HG02623 (cell line): ENCODE results near the gene CPNE4.
"Not testable (repeated sequence)": the region's sequence is repeated elsewhere in the genome, so short reads cannot be mapped to it uniquely, and the experiment has no call there.

Experiments
- ATAC-seq: cut with Tn5 transposase; IDR thresholded peaks from one replicate; pipeline ENCODE4 v1.9.1; 2021; ENCODE audit warnings: moderate library complexity; ENCODE audit not compliant: unreplicated experiment

The CPNE4 gene

DNA sequence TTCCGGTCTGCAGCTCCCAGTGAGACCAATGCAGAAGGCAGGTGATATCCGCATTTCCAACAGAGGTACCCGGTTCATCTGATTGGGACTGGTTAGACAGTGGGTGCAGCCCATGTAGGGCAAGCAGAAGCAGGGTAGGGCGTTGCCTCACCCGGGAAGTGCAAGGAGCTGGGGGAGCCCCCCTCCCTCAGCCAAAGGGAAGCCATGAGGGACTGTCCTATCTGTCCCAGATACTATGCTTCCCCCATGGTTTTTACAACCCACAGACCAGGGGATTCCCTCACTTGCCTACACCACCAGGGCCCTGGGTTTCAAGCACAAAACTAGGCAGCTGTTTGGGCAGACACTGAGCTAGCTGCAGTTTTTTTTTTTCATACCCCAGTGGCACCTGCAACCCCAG is 71.8 kb downstream of the CPNE4 start:
- no peak for ATAC-seq

DNA sequence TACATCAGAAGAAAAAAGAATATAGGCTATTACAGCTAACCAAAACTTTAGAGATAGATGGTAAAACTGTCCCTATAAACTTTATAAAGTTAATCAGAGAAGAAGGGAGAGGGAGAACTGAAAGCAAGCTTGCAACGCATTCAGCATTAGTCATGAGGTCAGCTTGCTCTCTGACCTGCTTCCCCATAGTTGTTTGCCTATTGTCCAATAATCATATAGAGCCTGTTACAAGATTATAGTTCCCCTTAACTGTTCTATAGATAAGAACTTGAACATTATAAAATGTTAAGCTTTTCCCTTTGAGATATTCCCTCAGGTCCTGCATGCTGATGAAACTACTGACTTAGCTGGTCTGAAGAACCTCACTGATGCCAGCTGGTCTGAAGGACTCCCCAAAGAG is 74.5 kb downstream of the CPNE4 start:
- no peak for ATAC-seq

DNA sequence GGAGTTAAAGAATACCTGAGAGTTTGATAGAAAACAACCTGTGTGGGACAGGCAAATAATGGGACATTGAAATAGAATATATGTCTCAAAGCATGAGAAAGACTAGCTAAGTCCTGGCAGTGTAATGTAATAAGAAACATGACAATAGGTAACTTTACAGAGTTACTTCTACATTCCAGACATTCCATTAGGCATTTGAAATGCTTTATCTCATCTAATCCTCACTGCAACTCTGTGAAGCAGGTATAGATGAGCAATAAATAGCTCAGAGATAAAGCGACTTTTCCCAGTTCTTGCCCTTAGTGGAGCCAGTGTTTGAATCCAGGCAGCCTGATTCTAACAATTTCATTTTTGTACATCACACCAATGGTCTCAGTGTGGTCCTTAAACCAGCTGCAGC is 76.8 kb downstream of the CPNE4 start:
- ATAC-seq: no peak

DNA sequence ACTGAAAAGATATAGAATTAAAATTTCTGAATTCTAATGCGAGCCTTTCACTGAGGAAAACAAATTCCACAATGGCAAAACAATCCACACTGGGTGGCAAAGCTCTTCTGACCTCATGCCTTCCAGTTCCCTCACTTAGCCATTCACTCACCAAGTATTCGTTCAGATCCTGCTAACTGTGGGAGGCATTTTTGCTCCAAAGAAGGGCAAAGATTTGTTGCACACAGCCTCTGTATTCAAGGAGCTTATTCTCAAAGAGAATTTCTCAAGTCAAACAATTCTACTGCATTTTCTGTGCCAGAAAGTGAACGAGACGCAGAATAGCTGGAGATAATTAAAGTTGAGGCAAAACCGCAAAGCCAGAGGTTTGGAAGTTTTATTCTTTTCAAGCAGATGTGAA is 77.3 kb downstream of the CPNE4 start:
- ATAC-seq: no peak

DNA sequence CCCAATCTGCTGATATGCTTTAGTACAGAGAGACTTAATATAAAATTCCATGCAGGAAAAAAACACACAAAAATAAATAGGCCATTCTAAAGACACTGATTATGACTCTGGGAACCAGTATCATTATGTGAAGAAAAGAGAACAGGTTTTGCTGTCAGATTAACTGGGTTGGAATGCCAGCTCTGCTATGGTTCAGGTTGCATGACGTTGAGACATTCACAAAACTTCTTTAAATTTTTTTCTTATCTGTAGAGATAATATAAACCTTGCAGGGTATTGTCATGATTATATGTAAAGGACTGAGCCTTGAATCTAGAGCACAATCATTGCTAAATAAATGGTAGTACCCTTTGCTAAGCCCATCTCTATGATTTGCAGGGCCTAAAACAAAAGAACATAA is 86.0 kb downstream of the CPNE4 start:
- no peak for ATAC-seq

DNA sequence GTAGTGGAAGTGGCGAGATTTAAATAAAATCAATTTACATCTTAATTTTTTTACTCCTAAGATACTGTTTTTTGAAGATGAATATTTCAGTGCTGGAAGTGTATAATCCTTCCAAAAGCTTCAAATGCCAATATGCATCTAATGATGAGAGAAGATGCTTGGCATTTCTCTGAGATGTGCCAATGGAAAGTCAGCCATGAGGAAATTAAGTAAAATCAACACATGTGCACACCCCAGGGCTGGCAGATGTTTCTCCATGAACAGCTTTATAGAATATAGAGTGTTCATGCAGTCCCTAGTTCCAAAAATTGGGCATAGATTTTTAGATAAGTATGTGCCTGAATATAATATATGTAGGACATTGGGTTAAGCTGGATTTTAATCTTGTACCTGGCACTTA is 90.1 kb downstream of the CPNE4 start:
- ATAC-seq: no peak

DNA sequence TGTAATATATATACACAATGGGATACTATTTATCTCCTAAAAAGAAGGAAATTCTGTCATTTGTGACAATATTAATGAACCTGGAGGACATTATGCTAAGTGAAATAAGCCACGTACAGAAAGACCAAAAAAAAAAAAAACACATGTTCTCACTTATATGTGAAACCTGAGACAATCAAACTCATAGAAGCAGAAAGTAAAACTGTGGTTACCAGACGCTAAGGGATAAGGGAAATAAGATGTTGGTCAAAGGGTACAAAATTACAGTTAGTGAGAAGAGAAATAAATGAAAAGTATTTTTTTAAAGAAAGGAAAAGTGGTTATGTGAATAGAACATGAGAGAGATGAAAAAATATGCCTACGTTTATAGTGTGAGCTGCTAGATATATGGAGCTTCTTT is 101.1 kb downstream of the CPNE4 start:
- ATAC-seq: no peak

DNA sequence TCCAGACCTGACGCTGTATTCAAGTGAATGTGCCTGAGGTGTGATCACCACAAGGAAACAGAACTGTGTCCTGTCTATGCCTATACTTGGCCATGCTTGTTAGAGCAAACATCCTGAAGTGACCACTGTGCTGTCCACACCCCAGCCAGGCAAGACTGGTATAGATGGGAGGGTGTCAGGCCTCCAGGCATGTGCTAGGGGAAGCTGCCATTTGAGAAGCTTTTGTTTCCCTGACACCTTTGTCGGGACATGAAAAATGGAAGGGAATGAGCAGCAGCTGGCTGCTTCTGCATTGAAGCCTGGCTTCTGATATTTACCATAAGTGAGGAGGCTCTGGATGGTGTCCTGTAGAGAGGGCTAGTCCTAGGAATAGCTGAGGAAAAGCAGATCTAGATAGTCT is 106.2 kb downstream of the CPNE4 start:
- no peak for ATAC-seq

DNA sequence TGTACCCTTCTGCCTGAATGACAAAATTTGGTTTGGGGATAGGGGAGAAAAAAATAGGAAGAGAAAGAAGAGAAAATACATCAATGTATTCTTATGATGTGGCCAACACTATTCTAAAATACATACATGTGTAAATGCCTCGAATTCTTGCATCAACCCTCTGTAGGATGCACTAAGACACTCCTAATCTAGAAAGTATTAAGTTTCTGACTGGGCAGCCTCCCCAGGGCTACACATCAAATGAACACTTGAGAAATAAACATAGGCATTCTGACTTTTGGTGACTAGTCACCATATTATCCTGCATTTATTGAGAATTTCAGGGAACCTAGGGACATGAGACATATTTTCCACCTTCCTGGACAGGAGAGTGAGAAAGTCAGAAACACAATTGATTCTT is 109.2 kb downstream of the CPNE4 start:
- ATAC-seq: no peak

DNA sequence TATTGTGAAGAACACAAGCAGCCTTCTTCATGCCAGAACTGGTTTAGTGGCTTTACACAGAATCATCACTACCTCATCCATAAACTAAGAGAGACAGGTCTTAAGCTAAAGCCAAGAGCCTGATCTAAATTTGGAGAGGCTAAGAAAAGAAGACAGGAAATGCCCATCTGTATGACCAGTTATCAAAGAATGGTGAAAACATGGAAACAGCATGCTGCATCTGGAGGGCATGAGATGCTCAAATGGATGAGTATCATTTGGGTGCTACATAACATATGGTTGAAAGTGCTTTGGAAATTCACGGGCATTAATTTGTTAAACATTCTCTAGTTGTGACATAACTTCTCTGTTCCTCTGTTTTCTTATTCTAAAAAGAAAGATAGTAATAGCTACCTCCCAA is 112.5 kb downstream of the CPNE4 start:
- ATAC-seq: no peak

DNA sequence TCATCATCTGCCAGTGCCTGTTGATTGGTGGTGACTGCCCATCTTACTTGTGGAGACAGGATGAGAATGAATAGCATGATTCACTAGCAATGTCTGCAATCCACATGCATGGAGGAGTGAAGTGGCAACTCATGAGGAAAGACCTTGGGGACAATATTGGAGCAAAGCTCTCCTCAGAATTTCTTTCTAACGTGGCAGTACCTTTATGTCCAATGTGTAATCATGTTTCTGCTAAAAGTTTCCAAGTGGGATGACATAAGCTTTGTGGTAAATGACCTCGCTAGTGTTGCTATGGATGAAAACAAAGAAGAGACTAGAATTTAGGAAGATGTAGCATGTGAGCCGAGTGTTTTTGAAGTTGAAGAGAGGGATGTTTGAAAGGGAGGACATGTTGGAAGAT is 117.8 kb downstream of the CPNE4 start:
- no peak for ATAC-seq

DNA sequence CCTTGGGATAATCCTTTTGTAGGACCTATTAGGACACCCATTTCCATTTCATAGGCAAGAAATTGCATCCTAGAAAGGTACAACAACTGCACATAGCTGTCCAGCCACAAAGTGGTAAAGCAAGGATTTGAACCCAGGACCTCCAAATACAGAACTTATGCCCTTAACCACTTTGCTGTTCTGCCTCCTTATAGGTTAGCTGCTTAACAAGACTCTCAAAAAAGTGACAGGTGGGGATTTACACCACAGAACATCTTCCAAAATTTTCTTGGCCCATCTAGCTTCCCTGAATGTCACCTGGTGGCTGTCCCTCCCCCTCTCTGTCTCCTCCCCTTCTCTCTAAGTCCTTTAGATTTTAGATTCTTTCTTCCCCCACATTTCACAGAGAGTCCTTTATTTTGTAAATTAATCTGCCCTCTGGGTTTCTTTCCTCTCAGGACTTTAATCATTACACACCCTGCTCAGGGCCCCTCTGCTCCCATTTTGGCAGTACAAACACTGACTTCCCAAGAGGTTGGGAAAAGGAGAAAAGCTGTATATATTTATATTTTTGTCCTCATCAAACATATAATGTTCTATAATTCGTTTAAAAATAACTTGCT is 120.6 kb downstream of the CPNE4 start:
- no peak for ATAC-seq

DNA sequence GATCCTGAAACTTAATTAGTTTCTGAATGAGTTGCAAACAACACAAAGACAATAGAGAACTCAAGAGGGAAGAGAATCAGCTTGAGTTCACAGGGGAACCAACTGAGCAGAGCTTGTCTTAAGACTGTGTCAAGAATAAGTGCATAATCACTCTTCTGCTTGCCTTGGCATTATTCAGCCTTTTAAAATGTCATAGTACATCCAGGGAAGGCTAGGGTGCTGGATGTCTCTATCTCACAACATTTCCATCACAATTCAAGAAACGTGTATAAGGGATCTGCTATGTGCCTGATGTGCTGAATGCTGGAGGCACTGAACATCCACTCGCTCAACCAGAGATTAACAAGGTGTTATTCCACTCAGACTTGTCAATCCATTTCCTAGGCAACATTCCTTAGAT is 122.6 kb downstream of the CPNE4 start:
- no peak for ATAC-seq

DNA sequence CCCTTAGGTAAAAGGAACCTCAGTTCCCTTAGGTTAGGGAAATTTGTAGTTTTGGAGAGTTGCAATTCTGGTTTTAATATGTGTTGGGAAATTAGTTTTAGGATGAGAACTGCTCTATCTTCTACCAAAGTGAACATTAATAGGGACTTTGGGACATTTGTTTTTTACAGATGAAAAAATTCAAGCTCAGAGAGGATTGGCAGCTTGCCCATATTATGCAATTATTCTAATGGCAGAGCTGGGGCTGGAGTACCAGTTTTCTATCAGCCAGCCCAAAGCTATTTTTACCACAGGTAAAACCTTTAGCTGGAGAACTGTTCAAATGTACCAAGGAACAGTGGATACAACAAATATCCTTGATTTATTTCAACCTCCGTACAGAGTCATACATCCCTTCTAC is 127.0 kb downstream of the CPNE4 start:
- ATAC-seq: no peak

DNA sequence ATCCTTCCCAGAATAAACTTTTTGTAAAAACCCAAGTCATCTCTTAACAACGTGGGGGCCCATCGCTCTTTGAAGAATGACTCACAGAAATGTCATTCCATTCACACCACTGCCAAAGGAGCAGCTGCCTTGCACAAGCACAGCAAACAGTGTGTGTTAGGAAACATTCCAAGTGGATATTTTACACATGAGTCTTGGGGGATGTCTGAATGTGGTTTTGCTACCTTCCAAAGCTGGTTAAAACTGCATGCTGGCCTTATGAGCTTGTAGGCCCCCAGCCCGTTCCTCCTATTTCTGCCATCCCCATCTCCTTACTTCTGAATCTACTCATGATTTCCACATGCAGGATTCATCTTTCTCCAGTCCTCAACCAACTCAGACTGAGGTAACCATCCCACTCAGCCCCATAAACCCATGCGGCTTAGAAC is 130.8 kb downstream of the CPNE4 start:
- no peak for ATAC-seq

DNA sequence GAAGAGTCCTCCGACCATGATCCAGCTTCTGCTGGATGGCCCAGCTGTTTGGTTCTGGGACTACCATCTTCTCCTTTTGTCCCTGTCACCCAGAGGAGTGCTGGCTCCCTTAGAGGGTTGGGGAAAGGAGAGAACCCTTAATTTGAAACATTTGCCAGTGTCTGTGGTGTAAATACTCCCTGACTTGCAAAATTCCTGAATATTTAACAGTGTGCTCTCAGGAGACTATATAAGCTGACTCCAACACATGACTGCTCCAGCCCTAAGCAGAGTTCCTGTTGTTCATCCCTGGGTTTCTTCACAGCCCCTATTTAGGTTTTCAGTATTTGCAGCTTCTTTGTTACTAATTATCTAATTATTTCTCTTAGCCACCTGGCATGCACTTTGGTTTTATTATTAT is 133.1 kb downstream of the CPNE4 start:
- ATAC-seq: no peak

DNA sequence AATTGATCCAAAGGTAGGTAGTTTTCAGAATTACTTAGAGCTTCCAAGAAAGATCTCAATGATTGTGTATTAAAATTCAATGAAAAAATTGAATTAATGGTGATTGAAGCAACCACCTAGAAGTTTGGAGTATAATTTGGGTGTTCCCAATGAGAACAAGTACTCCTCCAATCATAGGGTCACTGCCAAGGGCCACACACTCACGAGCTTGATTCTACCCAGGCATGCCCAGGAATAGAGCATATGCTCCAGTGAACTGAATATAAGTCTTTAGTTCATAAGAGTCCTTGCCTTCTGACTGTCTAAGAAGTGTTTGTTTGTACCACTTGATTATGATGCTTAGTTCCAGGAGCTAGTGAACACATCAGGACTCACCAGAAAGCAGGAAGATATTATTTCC is 133.9 kb downstream of the CPNE4 start:
- ATAC-seq: no peak

DNA sequence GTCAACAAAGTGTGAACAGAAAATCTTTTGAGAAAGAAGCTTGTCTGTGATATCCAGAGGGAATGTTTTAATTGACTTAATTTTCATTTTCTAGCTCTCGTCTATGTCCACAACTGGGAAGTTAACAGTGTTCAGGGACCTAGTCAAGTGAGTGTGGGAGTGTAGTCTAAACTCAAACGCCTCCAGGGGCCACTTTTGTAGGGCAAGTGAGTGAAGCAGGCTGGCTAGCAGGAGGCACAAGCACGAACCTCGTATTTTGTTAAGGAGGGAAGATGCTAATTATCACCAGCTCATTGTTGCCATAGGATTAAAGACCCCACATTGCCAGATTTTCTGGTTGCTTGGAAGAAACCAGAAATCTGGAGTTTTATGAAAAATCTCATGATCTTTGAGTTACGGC is 135.8 kb downstream of the CPNE4 start:
- no peak for ATAC-seq

DNA sequence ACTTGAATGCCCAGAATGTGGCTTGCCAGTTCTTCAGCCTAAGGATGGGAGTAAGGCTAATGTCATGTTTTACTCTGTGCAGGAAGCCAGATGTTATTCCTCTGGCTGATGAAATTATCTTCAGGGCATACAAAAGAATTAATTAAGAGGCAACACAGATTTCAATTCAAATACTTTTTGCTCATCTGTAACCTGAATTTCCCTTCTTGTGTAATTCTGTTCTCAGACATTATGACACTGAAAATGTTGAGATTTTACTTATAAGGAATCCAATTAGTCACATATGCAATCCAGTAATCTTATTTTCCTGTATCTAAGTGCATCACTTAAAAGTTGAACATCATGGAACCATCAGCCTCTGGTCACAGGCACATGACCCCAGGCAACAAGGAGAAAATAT is 136.5 kb downstream of the CPNE4 start:
- no peak for ATAC-seq

DNA sequence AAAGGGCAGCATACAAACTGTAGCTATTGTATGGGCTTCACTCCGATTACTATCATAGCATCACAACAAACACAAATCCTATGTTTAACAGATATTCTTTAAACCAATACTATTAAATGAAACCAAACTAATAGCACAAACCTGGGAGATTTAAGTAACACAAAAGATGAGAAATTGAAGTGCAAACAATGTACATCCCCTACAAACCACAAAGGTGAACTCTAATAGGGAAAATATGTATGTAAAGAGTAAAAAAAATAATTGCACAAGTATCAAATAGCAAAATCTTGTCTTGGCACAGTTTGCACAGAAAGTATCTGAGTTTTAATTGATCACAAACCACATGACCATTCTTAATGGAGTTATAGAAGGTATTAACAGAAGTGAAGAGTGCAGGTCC is 138.5 kb downstream of the CPNE4 start:
- no peak for ATAC-seq

DNA sequence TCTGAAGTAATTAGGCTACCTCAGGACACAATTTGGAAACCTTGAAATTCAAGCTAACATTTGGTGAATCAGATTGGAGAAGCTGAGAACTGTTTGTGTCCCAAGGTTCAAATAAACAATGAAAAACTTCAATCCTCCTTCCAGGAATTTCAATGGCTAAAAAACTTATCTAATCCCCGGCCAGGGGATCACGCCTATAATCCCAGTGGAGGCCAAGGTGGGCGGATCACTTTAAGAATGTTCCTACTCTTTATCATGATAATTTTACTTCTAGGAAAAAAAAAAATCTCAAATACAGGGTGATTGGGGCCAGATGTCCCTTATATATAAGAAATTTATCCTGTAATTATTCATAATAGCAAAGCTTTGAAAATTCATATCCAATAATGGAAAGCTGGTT is 139.0 kb downstream of the CPNE4 start:
- ATAC-seq: no peak

DNA sequence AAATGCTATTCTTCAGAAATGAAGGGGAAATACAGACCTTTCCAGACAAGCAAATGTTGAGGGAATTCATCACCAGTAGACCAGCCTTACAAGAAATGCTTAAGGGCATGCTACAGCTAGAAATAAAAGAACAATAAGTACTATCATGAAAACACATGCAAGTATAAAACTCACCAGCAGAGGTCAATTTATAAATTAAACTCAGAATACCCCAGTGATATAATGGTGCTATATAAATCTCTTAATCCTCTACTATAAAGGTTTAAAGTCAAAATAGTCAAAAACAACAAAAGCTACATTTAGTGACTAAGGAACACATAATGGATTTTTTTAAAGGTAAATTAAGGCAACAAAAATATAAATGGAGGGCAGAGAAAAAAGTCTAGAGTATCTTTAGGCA is 142.5 kb downstream of the CPNE4 start:
- ATAC-seq: no peak

DNA sequence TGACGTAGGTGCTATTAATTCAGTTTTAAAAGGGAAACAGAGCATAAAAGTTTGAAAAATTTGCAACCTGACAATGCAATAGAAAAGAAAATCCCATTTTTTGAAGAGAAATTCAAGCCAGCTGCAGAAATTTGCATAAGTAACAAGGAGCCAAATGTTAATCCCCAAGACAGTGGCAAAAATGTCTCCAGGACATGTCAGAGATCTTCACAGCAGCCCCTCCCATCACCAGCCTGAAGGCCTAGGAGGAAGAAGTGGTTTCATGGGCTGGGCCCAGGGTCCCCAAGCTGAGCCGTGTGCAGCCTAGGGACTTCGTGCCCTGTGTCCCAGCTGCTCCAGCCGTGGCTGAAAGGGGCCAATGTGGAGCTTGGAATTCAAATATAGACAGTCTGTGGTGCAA is 148.9 kb downstream of the CPNE4 start:
- ATAC-seq: not testable (repeated sequence)
